Stimulated activated CD4-positive, alpha-beta T cell treated with anti-CD3 and anti-CD28 coated beads, Interleukin-15, amount 100 ng/mL, for 48 hours (primary cell): Measurements from ENCODE around the gene GGT6.

Source experiments
- DNase-seq, 2 donors: peaks; one replicate each; pipeline ENCODE4 v3.0.0-alpha.2; 2020; ENCODE audit warnings: low read depth in 2 of 2

The GGT6 gene

DNA sequence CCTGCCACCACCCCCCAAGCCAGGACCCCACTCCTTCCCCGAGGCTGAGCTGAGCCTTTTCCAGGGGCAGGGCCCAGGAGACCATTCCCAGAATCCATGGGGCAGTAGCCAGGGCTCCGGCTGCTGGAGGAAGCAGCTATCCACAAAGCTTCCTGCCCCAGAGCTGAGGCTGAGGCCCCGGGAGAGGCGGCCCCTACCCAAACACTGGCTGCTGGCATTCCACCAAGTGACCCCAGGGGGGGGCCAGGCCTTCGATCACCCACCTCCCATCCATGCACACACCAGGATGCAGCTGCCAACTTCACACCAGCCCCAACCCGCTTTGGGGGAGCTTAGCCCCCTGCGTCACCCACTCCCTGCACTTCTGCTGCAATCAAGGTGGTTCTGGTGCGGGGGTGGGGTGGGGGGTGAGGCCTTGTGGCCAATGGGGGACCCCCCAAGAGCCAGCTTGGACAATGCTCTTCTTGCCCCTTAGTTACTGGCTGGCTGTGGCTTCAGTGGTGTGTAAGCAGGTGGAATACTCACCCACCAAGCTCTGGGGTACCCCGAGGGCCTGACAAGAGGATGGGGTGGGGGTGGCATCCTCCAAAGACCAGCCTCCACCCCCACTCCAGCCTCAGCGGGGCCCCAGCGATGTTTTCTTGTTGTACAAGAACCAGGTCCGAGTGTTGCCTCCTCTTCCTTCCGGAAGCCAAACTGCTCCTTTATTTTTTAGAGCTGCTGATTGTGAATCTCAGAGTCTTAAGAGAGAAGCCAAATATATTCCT, 22.0 kb downstream of the GGT6 start:
- DNase-seq, result no peak

- no peak for DNase-seq
These were observed 22.7 kb downstream of the GGT6 start for GRCh38 chr17:4537451-4538235.

DNA sequence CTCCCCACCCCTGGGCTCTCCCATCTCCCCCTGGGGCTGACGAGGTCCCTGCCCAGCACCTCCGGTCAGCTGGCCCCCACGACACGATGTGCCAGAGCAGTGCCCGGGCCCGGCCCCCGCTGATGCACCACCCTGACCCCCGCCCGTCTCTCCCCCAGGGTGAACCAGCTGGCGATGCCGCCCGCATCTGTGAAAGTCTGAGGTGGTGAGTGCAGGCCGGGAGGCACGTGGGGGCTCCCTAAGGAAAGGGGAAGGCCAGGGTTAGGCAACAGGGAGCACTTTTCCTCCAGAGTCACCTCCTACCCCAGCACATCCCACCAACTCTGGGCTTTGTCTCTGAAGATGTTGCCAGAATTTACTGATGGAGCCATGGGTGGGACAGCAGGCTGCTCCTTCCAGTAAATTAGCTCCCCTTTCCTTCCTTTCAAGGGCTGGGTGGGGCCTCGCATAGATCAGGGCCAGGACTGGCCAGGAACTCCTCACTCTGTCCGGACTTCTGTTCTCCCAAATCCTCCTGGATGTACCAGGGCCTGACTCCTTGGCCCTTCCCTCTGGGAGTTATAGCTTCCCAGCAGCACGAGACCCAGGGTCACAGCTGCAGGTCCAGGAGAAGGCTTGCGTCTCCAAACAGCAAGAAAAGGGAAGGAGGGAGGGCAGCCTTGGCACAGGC, 23.5 kb downstream of the GGT6 start:
- DNase-seq, result no peak

DNA sequence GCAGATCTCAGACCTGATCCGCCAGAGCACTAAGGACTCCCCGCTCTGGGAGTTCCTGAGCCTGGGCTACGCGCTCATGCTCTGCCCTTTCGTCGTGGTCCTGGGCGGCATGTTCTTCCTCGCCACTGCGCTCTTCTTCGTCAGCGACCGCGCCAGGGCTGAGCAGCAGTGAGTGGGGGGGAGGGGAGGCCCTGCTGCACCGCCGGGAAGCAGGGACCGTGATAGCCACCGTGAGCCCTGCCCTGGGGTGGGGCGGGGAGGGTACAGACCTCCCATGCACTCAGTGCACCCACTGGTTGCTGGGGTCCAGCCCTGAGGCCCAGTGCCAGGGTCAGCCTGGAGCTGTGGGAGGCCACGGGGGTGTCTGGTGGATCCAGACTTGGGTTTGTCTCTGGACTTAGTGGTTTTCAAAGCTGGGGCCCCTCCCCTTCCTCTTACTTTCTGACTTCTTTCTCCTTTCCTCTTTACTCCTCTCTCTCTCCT, 24.1 kb downstream of the GGT6 start:
- DNase-seq, result no peak

GRCh38 chr17:4535667-4536258, 24.6 kb downstream of the GGT6 start:
- DNase-seq, result no peak

DNA sequence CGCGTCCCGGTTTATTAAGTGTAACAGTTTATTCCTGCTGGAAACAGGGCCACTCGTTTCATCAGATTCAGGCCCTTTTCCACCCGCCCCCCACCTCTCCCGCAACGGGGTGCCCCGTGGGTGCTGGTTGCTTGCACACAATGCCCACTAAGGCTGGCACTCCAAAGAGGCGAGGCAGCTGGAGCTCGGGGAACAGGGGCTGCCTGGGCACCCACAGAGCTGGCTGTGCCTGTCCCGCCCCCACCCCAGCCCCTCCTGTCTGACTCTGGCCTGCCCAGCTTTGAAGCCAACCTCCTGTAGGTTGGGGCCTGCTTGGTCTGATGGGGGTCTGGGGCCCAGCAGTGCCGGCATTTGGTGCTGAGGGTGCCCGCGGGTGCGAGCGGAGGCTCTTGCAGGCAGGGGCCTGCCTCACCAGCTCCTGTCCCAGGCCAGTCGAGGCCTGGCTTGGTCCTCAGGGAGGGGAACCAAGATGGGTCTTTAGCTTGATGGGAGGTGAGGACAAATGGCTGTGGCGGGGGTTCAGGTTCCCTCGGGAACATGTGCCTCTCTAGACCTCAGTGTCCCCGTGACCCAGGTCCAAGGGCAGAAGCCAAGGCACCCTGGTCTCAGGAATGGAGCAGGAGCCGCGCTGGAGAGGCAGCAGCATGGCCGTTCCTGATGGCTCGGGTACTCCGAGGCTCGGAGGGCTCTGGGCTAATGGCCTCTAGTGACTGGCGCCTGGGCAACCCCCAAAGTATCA, 25.3 kb downstream of the GGT6 start:
- DNase-seq, result no peak

GRCh38 chr17:4534515-4534914, 25.9 kb downstream of the GGT6 start:
- DNase-seq, result no peak

DNA sequence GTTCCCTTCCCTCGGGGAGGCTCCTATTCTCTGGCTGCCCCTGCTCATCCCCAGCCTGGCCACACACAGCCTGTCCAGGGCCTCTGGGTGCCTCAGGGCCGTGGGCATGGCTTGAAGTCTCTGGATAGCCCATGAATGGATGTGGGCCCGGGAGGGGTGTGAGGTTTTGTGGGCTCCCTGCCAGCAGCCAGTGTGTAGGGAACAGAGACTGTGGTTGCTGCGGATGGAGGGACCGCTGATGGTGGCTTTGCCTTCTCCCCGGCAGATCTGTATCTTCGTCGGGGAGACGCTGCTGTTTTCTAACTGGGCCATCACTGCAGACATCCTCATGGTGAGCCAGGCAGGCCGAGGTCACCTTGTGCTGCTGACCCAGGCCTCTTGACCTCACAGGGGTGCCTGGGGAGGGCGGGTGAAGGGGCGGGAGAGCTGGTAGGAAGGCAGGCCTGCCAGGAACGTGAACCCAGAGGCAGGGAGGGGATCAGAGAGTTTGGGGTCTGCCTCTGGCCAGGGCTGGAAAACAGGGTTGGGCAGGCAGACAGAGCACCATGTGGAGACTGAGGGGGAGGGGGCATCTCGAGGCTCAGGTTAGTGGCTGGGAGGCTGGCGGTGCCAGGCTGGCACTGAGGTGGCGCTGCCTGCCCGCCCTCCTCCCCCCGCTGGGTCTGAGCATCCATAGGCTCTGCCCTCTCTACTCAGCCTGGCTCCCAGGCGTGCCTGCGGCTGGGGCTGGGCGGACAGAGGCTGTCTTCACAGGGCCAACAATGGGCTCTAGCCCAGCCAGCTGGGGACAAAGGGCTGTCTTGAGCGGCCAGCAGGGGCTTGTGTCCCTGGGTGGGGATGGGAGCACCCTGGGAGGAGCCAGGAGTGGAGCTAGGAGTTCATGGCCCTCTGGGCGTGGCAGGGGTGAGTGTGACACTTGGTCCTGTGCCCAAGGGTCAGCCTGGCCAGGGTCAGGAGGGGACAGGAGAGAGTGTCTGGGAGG, 26.6 kb downstream of the GGT6 start:
- no peak for DNase-seq

- no peak for DNase-seq
These were observed 27.4 kb downstream of the GGT6 start for GRCh38 chr17:4532860-4533522.

GRCh38 chr17:4531988-4532736, 28.2 kb downstream of the GGT6 start:
- DNase-seq, result no peak

GRCh38 chr17:4530799-4531730, 29.3 kb downstream of the GGT6 start:
- no peak for DNase-seq

GRCh38 chr17:4529533-4530152, 30.7 kb downstream of the GGT6 start:
- no peak for DNase-seq

GRCh38 chr17:4527566-4528125, 32.7 kb downstream of the GGT6 start:
- DNase-seq, result no peak

- DNase-seq, result no peak
These were observed 33.2 kb downstream of the GGT6 start for GRCh38 chr17:4527134-4527533.

- DNase-seq, result no peak
These were observed 34.5 kb downstream of the GGT6 start for GRCh38 chr17:4525691-4526397.

- no peak for DNase-seq
These were observed 36.4 kb downstream of the GGT6 start for GRCh38 chr17:4523946-4524345.
